H1 (cell line): Measurements from ENCODE around the gene FANK1. TPM values are rescaled to one million over a fixed set of nuclear protein-coding genes. Genes with fewer than 3 reads are reported as not detected.
"Not testable (repeated sequence)": the region's sequence is repeated elsewhere in the genome, so short reads cannot be mapped to it uniquely, and the experiment has no call there.

Experiments
- CTCF ChIA-PET: fragments of 300-600 bp; sonication (Branson Sonifier 250); formaldehyde crosslinking; loops from one replicate; lab custom pipeline; 2021; ENCODE audit not compliant: partially characterized antibody; lab: Charles Lee
- POLR2A ChIA-PET: fragments of 300-600 bp; sonication (Branson Sonifier 250); formaldehyde crosslinking; loops from one replicate; lab custom pipeline; 2021; ENCODE audit warnings: inconsistent platforms; ENCODE audit not compliant: partially characterized antibody; lab: Charles Lee
- DNase-seq, 2 experiments: peaks; one replicate each; pipeline versions ENCODE4 v3.0.0 to v3.0.0-alpha.2; 2010 to 2022; ENCODE audit warnings: low spot score in 2 of 2, low read depth in 1 of 2, mixed read lengths in 1 of 2
- FAIRE-seq: peaks from 2 replicates; lab custom pipeline; 2011; peaks lifted over from hg19 to GRCh38; lab: Jason Lieb, UNC
- H2AFZ ChIP-seq: 2 replicates; pipeline ENCODE4 v1.8.1; 2012; ENCODE audit warnings: low read length, inconsistent platforms
- H2AK5ac ChIP-seq: 2 replicates; pipeline ENCODE4 v1.6.1; 2013; ENCODE audit warnings: low read depth, low read length
- H2BK120ac ChIP-seq: replicated peaks from 2 replicates; pipeline ENCODE3; 2013; ENCODE audit warnings: low read depth, low read length, inconsistent platforms
- H2BK12ac ChIP-seq: 2 replicates; pipeline ENCODE4 v1.6.1; 2013; ENCODE audit warnings: low read depth, low read length
- H2BK15ac ChIP-seq: 2 replicates; pipeline ENCODE4 v1.6.1; 2013; ENCODE audit warnings: low read length
- H2BK20ac ChIP-seq: 2 replicates; pipeline ENCODE4 v1.6.1; 2013; ENCODE audit warnings: low read length
- H2BK5ac ChIP-seq: 2 replicates; pipeline ENCODE4 v1.6.1; 2013; ENCODE audit warnings: low read depth, low read length
- H3K14ac ChIP-seq: 2 replicates; pipeline ENCODE4 v1.6.1; 2013; ENCODE audit warnings: inconsistent platforms; ENCODE audit not compliant: insufficient read length
- H3K18ac ChIP-seq: 2 replicates; pipeline ENCODE4 v1.6.1; 2013; ENCODE audit warnings: low read length; ENCODE audit errors: extremely low read depth
- H3K23ac ChIP-seq: 2 replicates; pipeline ENCODE4 v1.6.1; 2013; ENCODE audit warnings: inconsistent platforms; ENCODE audit not compliant: insufficient read length
- H3K23me2 ChIP-seq: 2 replicates; pipeline ENCODE4 v1.6.1; 2013; ENCODE audit warnings: low read depth, low read length
- H3K27ac ChIP-seq: 2 replicates; pipeline ENCODE4 v1.6.1; 2011; ENCODE audit warnings: low read depth, low read length, inconsistent platforms
- H3K27me3 ChIP-seq, 4 experiments: replicated peaks in 1 of 4; 1 replicate in 1 of 4; 2 replicates in 3 of 4; pipeline versions ENCODE4 v1.6.1 to v1.8.1; 2011 to 2013; ENCODE audit warnings: low read length in 3 of 4, mild to moderate bottlenecking in 3 of 4, inconsistent platforms in 2 of 4, mixed read lengths in 2 of 4, moderate library complexity in 1 of 4; ENCODE audit not compliant: control insufficient read depth in 3 of 4, insufficient read depth in 3 of 4; ENCODE audit errors: extremely low read depth in 1 of 4
- H3K36me3 ChIP-seq, 4 experiments: 2 replicates each; pipeline versions ENCODE4 v1.6.1 to v1.8.1; 2011 to 2013; ENCODE audit warnings: mild to moderate bottlenecking in 4 of 4, low read length in 3 of 4, moderate library complexity in 2 of 4, control low read depth in 1 of 4, inconsistent platforms in 1 of 4; ENCODE audit not compliant: insufficient read depth in 4 of 4, control insufficient read depth in 2 of 4
- H3K4ac ChIP-seq: replicated peaks from 2 replicates; pipeline ENCODE3; 2013; ENCODE audit warnings: low read length, low read depth, mixed read lengths, inconsistent platforms; ENCODE audit not compliant: insufficient read length
- H3K4me1 ChIP-seq, 4 experiments: replicated peaks in 1 of 4; 1 replicate in 1 of 4; 2 replicates in 3 of 4; pipeline versions ENCODE4 v1.6.1 to v1.8.1; 2011 to 2013; ENCODE audit warnings: low read length in 3 of 4, inconsistent platforms in 2 of 4, mixed read lengths in 1 of 4; ENCODE audit not compliant: insufficient read depth in 4 of 4, control insufficient read depth in 3 of 4
- H3K4me2 ChIP-seq, 2 experiments: 2 replicates each; pipeline versions ENCODE4 v1.6.1 to v1.8.1; 2011 to 2013; ENCODE audit warnings: low read depth in 2 of 2, low read length in 2 of 2, control low read depth in 1 of 2, inconsistent platforms in 1 of 2, mild to moderate bottlenecking in 1 of 2; ENCODE audit not compliant: insufficient read depth in 1 of 2
- H3K4me3 ChIP-seq, 4 experiments: fragments of 200-600, 300-600 bp in 1 of 4; sonication (generic), shearing (Covaris generic), sonication (Bioruptor Twin) in 1 of 4; 2 replicates each; pipeline versions ENCODE4 v1.5.1 to v1.8.1; 2011 to 2016; ENCODE audit warnings: low read length in 4 of 4, low read depth in 3 of 4, control low read depth in 2 of 4, inconsistent platforms in 2 of 4, mild to moderate bottlenecking in 2 of 4, mixed read lengths in 1 of 4, moderate library complexity in 1 of 4; ENCODE audit not compliant: insufficient read depth in 2 of 4; ENCODE audit errors: extremely low read depth in 1 of 4
- H3K56ac ChIP-seq: replicated peaks from 2 replicates; pipeline ENCODE3; 2013; ENCODE audit warnings: low read depth, mild to moderate bottlenecking, mixed read lengths, low read length, inconsistent platforms; ENCODE audit not compliant: insufficient read length
- H3K79me1 ChIP-seq: 2 replicates; pipeline ENCODE4 v1.6.1; 2013; ENCODE audit warnings: low read depth, low read length, control low read depth
- H3K79me2 ChIP-seq, 2 experiments: 2 replicates each; pipeline versions ENCODE4 v1.6.1 to v1.8.1; 2012 to 2013; ENCODE audit warnings: low read length in 2 of 2, mild to moderate bottlenecking in 2 of 2, inconsistent platforms in 1 of 2; ENCODE audit not compliant: insufficient read depth in 2 of 2, control insufficient read depth in 1 of 2
- H3K9ac ChIP-seq, 4 experiments: replicated peaks in 1 of 4; 1 replicate in 1 of 4; 2 replicates in 3 of 4; pipeline versions ENCODE4 v1.6.1 to v1.8.1; 2011 to 2013; ENCODE audit warnings: low read depth in 3 of 4, low read length in 3 of 4, control low read depth in 2 of 4, mild to moderate bottlenecking in 2 of 4, moderate library complexity in 2 of 4, inconsistent platforms in 1 of 4; ENCODE audit errors: extremely low read depth in 1 of 4
- H3K9me3 ChIP-seq, 2 experiments: 2 replicates each; pipeline versions ENCODE4 v1.6.1 to v1.8.1; 2012 to 2013; ENCODE audit warnings: mild to moderate bottlenecking in 2 of 2, moderate library complexity in 2 of 2, control low read depth in 1 of 2, inconsistent platforms in 1 of 2, low read depth in 1 of 2, low read length in 1 of 2, mixed read lengths in 1 of 2; ENCODE audit not compliant: insufficient read depth in 2 of 2
- H4K20me1 ChIP-seq, 2 experiments: replicated peaks in 1 of 2; 2 replicates each; pipeline versions ENCODE3 to v1.8.1; 2011 to 2013; ENCODE audit warnings: inconsistent platforms in 2 of 2, low read length in 2 of 2, mild to moderate bottlenecking in 1 of 2; ENCODE audit not compliant: insufficient read depth in 2 of 2, control insufficient read depth in 1 of 2
- H4K5ac ChIP-seq: 2 replicates; pipeline ENCODE4 v1.6.1; 2013; ENCODE audit warnings: low read length, low read depth, mixed read lengths, inconsistent platforms; ENCODE audit not compliant: insufficient read length
- H4K8ac ChIP-seq: 2 replicates; pipeline ENCODE4 v1.8.0; 2013; ENCODE audit warnings: mild to moderate bottlenecking, moderate library complexity, low read length, inconsistent platforms; ENCODE audit not compliant: insufficient read depth; ENCODE audit errors: extremely low read depth
- H4K91ac ChIP-seq: replicated peaks from 2 replicates; pipeline ENCODE3; 2013; ENCODE audit warnings: low read length, mixed read lengths, inconsistent platforms; ENCODE audit not compliant: insufficient read length
- ASH2L ChIP-seq: fragments of 200-600, 300-600 bp; sonication (generic); IDR thresholded peaks from one replicate; pipeline ENCODE4 v1.7.1; 2017; ENCODE audit warnings: low read length
- CHD2 ChIP-seq: IDR thresholded peaks from 2 replicates; pipeline ENCODE4 v1.6.1; 2012; ENCODE audit warnings: low read length, improper control_type of control experiment
- MAX ChIP-seq: IDR thresholded peaks from 2 replicates; pipeline ENCODE4 v1.6.1; 2012; ENCODE audit warnings: inconsistent platforms
- PHF8 ChIP-seq: fragments of 200-600 bp; sonication (generic); conservative IDR thresholded peaks from 2 replicates; pipeline ENCODE4 v1.7.1; 2012; ENCODE audit warnings: low read depth, mild to moderate bottlenecking, inconsistent platforms, low read length, moderate library complexity
- POLR2A ChIP-seq, 2 experiments: IDR thresholded peaks; 1 replicate in 1 of 2; 2 replicates in 1 of 2; pipeline ENCODE4 v1.6.1; 2011; ENCODE audit warnings: low read depth in 2 of 2, low read length in 2 of 2, mild to moderate bottlenecking in 2 of 2; ENCODE audit errors: control extremely low read depth in 1 of 2
- POLR2AphosphoS5 ChIP-seq: IDR thresholded peaks from 2 replicates; pipeline ENCODE4 v1.6.1; 2011; ENCODE audit warnings: low read depth, low read length
- TAF1 ChIP-seq: IDR thresholded peaks from 2 replicates; pipeline ENCODE4 v1.6.1; 2011; ENCODE audit warnings: mild to moderate bottlenecking, low read depth, low read length
- WGBS, 2 experiments: shearing (Covaris generic) in 1 of 2; methylation state at CpG; one replicate each; pipeline versions ENCODE4 v1.1.6 to v1.1.7; 2013 to 2015; ENCODE audit warnings: low lambda C conversion rate in 2 of 2, mixed read lengths in 2 of 2, inconsistent platforms in 1 of 2, low coverage in 1 of 2, missing lambda C conversion rate in 1 of 2; ENCODE audit not compliant: insufficient replicate concordance in 2 of 2, insufficient coverage in 1 of 2, insufficient read length in 1 of 2; ENCODE audit errors: extremely low coverage in 1 of 2, missing lambda C conversion rate in 1 of 2; 5-methylcytosine and 5-hydroxymethylcytosine counted together
- polyA plus RNA-seq, 7 experiments: library from polyadenylated mRNA; depleted of rRNA in 3 of 7; stranded (reverse) in 5 of 7; unstranded in 2 of 7; fragments of >200 nt in 5 of 7; fragments of 200-250 nt in 2 of 7; gene quantifications; 1 replicate in 5 of 7; 2 replicates in 1 of 7; 4 replicates in 1 of 7; pipeline versions ENCODE4 v1.2.1 to v1.2.3, GENCODE V29; 2011 to 2013; ENCODE audit warnings: missing spikeins in 2 of 7, mixed read lengths in 2 of 7
- total RNA-seq: library from RNA; stranded (reverse); fragmentation: NEBNext Ultra II Directional; extraction: Animal tissue kit (Norgen Biotek cat#: 25700); gene quantifications from 2 replicates; pipeline ENCODE4 v1.2.1, GENCODE V29; 2021

The FANK1 gene
- total and polyA plus RNA-seq, 2 of the 8 experiments (the other 6 are each of a cell fraction or from before 2014, with no cell fraction given): 1.2 TPM; not detected in 1

DNA sequence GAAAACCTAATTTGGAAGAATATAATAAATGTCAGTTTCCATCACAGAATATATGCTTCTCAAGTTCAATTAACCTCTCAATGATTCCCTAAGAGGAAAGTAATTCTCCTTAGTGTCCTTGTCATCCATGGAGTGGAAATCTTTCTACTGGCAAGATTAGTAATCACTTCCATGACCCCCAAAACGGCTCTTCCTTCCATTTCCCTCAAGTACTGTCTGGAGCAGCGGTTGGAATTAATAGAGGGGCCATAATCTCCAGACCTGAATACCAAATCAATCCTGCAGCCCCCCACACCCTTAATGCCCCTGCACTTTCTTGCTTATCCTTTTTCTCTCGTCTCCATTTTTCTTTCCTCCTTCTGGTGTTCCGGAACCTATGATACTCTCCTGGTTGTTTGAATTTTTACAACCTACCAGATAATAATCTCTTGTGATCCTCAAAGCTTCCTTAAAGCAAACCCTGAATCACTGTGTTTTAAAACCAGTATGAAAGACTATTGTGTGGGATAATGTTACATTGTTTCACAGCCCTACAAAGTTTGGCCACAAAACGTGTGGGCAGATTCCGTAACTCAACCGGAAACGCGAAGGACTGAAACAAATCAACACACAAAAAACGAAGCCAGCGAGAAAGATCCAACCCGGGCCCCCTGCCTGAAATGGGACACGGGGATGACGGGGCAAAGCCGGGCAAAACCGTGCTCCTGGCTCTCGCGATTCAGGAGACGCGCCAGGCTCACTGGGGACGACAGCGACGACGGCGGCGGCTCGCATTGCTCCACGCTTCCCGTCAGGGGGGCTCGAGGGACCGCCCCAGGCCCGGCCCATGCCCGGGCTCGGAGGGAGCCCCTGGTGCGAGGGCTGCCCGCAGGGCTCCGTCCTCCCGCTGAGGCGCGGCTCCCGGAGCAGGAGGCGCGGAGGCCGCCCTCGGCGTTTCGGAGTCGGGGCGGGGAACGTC is 955 bp upstream of the FANK1 start:
- H2BK15ac ChIP-seq, H3K18ac ChIP-seq, H2BK120ac ChIP-seq, FAIRE-seq, H4K20me1 ChIP-seq, H3K79me2 ChIP-seq, H4K5ac ChIP-seq, H3K56ac ChIP-seq, H3K4ac ChIP-seq, H3K14ac ChIP-seq, H2BK12ac ChIP-seq, H2AFZ ChIP-seq, H3K36me3 ChIP-seq, H3K23me2 ChIP-seq, H3K79me1 ChIP-seq, H3K23ac ChIP-seq, H2BK20ac ChIP-seq, POLR2A ChIA-PET, H3K4me1 ChIP-seq, H4K91ac ChIP-seq, H3K27ac ChIP-seq, H3K27me3 ChIP-seq, H2AK5ac ChIP-seq, H4K8ac ChIP-seq: not testable (repeated sequence)
- Histone ChIP-seq H2BK5ac (0 out of 2 replicates have a peak overlapping the region, but pooled peaks have one; percentile 30), H3K4me2 (peak overlapping the region; percentile 60 to 64), H3K9me3 (peaks cover 0 to 12% of the 10 kb centered on the region in 2 experiments; a peak in 1 of 4 replicates), H3K9ac (peak overlapping the region in 2 of 4 experiments; percentile 29 to 35; a peak in 3 of 7 replicates), H3K4me3 (peak overlapping the region; percentile 54 to 78 (median 62))
- CTCF ChIA-PET: interaction anchor here (1.4 kb wide), 1 partner anchor 26 kb away, joined by 3 read pairs; no protein-coding TSS in a partner anchor
- WGBS, 2 experiments: 36% methylated on average over 50 of the region's 50 CpGs; no CpG with 5 or more reads in 1 of the 2 experiments
- TF ChIP-seq TAF1 (peak; percentile 35; the same call in 1 of the 2 replicates), ASH2L (peak; percentile 23), CHD2 (peak; percentile 73; the same call in 1 of the 2 replicates), MAX (peak; percentile 35; the same call in 1 of the 2 replicates), PHF8 (peak; percentile 38; the same call in 1 of the 2 replicates), POLR2AphosphoS5 (peak; percentile 35; the same call in 1 of the 2 replicates), POLR2A (IDR thresholded peaks at IDR 0.05; ENCODE audit: control extremely low read depth in 1 of 2, low read depth in 2 of 2, low read length in 2 of 2) (peak in 1 of 2 experiments; percentile 27; a peak in 1 of 3 replicates)
- peak in 1 of 2 experiments; percentile 73 for DNase-seq
